HCT116 (cell line): ENCODE data around the gene KRT7. TPM values are rescaled to one million over a fixed set of nuclear protein-coding genes. Genes with fewer than 3 reads are reported as not detected.

Source experiments
- ATAC-seq: fragments of 200-7000 bp; cut with Tn5 transposase; 2 replicates; pipeline ENCODE4 v1.9.1; 2020; ENCODE audit warnings: mild to moderate bottlenecking, moderate library complexity
- BruUV-seq: library from RNA; stranded (reverse); fragments of 400-500 nt; replicated peaks from 2 replicates; lab custom pipeline; 2021; lab: Mats Ljungman, UMichigan
- CTCF ChIA-PET: fragments of 300-600 bp; sonication (Branson Sonifier 250); formaldehyde crosslinking; loops from one replicate; lab custom pipeline; 2021; ENCODE audit warnings: antibody characterized with exemption; lab: Charles Lee
- POLR2A ChIA-PET: fragments of 300-600, 350-600 bp; sonication (Branson Sonifier 250); formaldehyde crosslinking; loops from one replicate; lab custom pipeline; 2021; ENCODE audit warnings: antibody characterized with exemption; lab: Charles Lee
- RAD21 ChIA-PET, 2 experiments: fragments of 300-600 bp; sonication (Branson Sonifier 250); formaldehyde crosslinking; loops; one replicate each; lab custom pipeline; 2023; ENCODE audit warnings: low total read pairs in 2 of 2; ENCODE audit not compliant: uncharacterized antibody in 2 of 2, unreplicated experiment in 2 of 2, low non-redundant PET in 1 of 2; lab: Charles Lee
- DNase-seq: peaks from one replicate; pipeline ENCODE4 v3.0.0-alpha.2; 2010; ENCODE audit warnings: low read depth, low spot score
- H2AFZ ChIP-seq: fragments of 200-600 bp; shearing (Covaris generic), sonication (generic); 2 replicates; pipeline ENCODE4 v1.6.1; 2017; ENCODE audit warnings: low read depth, mixed run types, mixed read lengths, antibody characterized with exemption, low read length; ENCODE audit not compliant: poor library complexity, severe bottlenecking
- H3K27ac ChIP-seq: 2 replicates; pipeline ENCODE4 v1.5.1; 2012; ENCODE audit warnings: low read depth, low read length
- H3K27me3 ChIP-seq: fragments of 200-600 bp; sonication (generic); 2 replicates; pipeline ENCODE4 v1.6.1; 2016; ENCODE audit warnings: mixed run types, low read length, mixed read lengths; ENCODE audit not compliant: insufficient read depth
- H3K36me3 ChIP-seq, 2 experiments: fragments of 200-500 bp in 1 of 2; fragments of 200-600 bp in 1 of 2; sonication (Bioruptor generic) in 1 of 2; sonication (generic) in 1 of 2; 2 replicates each; pipeline versions ENCODE4 v1.5.1 to v1.6.1; 2014 to 2016; ENCODE audit warnings: low read length in 2 of 2, inconsistent platforms in 1 of 2, mixed read lengths in 1 of 2, mixed run types in 1 of 2; ENCODE audit not compliant: insufficient read depth in 2 of 2, control insufficient read depth in 1 of 2
- H3K4me1 ChIP-seq, 2 experiments: fragments of 200-600 bp in 1 of 2; sonication (generic) in 1 of 2; 2 replicates each; pipeline versions ENCODE4 v1.5.1 to v1.6.1; 2012 to 2017; ENCODE audit warnings: low read length in 2 of 2, inconsistent platforms in 1 of 2, mild to moderate bottlenecking in 1 of 2, mixed read lengths in 1 of 2, mixed run types in 1 of 2, moderate library complexity in 1 of 2; ENCODE audit not compliant: insufficient read depth in 2 of 2, control insufficient read depth in 1 of 2
- H3K4me2 ChIP-seq: fragments of 200-600 bp; sonication (generic); 2 replicates; pipeline ENCODE4 v1.6.1; 2017; ENCODE audit warnings: mixed run types, low read length, mixed read lengths
- H3K4me3 ChIP-seq, 2 experiments: fragments of 200-600 bp in 1 of 2; sonication (generic) in 1 of 2; replicated peaks in 1 of 2; 2 replicates each; pipeline ENCODE4 v1.5.1; 2011 to 2016; ENCODE audit warnings: low read length in 2 of 2, control low read depth in 1 of 2, low read depth in 1 of 2, mild to moderate bottlenecking in 1 of 2, mixed read lengths in 1 of 2, mixed run types in 1 of 2
- H3K79me2 ChIP-seq: fragments of 200-600 bp; sonication (generic); 2 replicates; pipeline ENCODE4 v1.6.1; 2017; ENCODE audit warnings: mild to moderate bottlenecking, mixed run types, low read length, moderate library complexity, mixed read lengths; ENCODE audit not compliant: insufficient read depth
- H3K9ac ChIP-seq: fragments of 200-600 bp; sonication (generic); 2 replicates; pipeline ENCODE4 v1.6.1; 2016; ENCODE audit warnings: low read length, mixed read lengths
- H3K9me2 ChIP-seq: fragments of 200-600 bp; sonication (generic), shearing (Covaris generic); 2 replicates; pipeline ENCODE4 v1.6.1; 2017; ENCODE audit warnings: mixed run types, mild to moderate bottlenecking, moderate library complexity; ENCODE audit not compliant: insufficient read depth
- H3K9me3 ChIP-seq, 2 experiments: fragments of 200-500 bp in 1 of 2; fragments of 200-600 bp in 1 of 2; sonication (Bioruptor generic) in 1 of 2; sonication (generic) in 1 of 2; 2 replicates each; pipeline ENCODE4 v1.6.1; 2014 to 2017; ENCODE audit warnings: low read length in 2 of 2, mixed read lengths in 2 of 2, inconsistent platforms in 1 of 2, low read depth in 1 of 2, mild to moderate bottlenecking in 1 of 2, mixed run types in 1 of 2, moderate library complexity in 1 of 2; ENCODE audit not compliant: control insufficient read depth in 1 of 2, insufficient read depth in 1 of 2
- H4K20me1 ChIP-seq: fragments of 200-600 bp; sonication (generic), shearing (Covaris generic); 2 replicates; pipeline ENCODE4 v1.6.1; 2017; ENCODE audit warnings: mixed run types, mild to moderate bottlenecking, moderate library complexity; ENCODE audit not compliant: insufficient read depth
- CEBPB ChIP-seq: IDR thresholded peaks from 2 replicates; pipeline ENCODE4 v1.6.1; 2012; ENCODE audit warnings: low read depth
- EZH2 ChIP-seq: fragments of 200-600 bp; sonication (generic); IDR thresholded peaks from 2 replicates; pipeline ENCODE4 v1.6.1; 2017; ENCODE audit warnings: antibody characterized with exemption, mixed run types
- EZH2phosphoT487 ChIP-seq: fragments of 200-600 bp; IDR thresholded peaks from 2 replicates; pipeline ENCODE4 v1.6.1; 2018; ENCODE audit warnings: antibody characterized with exemption, borderline replicate concordance
- FOSL1 ChIP-seq: IDR thresholded peaks from 2 replicates; pipeline ENCODE4 v1.6.1; 2012; ENCODE audit warnings: low read depth
- POLR2A ChIP-seq: IDR thresholded peaks from 2 replicates; pipeline ENCODE4 v1.7.0; 2011; ENCODE audit warnings: borderline replicate concordance; ENCODE audit not compliant: insufficient read depth, insufficient read length; ENCODE audit errors: extremely low read depth
- RAD21 ChIP-seq: IDR thresholded peaks from 2 replicates; pipeline ENCODE4 v1.6.1; 2012; ENCODE audit warnings: low read depth, mild to moderate bottlenecking
- SP1 ChIP-seq: IDR thresholded peaks from 2 replicates; pipeline ENCODE4 v1.6.1; 2012; ENCODE audit warnings: low read depth
- ZBTB33 ChIP-seq: IDR thresholded peaks from 2 replicates; pipeline ENCODE4 v1.6.1; 2011; ENCODE audit warnings: mild to moderate bottlenecking, low read length, moderate library complexity; ENCODE audit not compliant: insufficient replicate concordance; ENCODE audit errors: extremely low read depth
- ZNF274 ChIP-seq: fragments of 200-500 bp; sonication (Bioruptor generic); IDR thresholded peaks from 2 replicates; pipeline ENCODE4 v1.6.1; 2014; ENCODE audit warnings: mild to moderate bottlenecking, low read depth, low read length, inconsistent platforms
- intact Hi-C: fragments of 100-400 bp; cut with micrococcal nuclease; formaldehyde crosslinking; loops from 2 replicates; pipeline ENCODE4 v1.10.0; 2022
- total RNA-seq: library from RNA; stranded (reverse); gene quantifications from one replicate; pipeline ENCODE4 v1.2.1, GENCODE V29; 2021; ENCODE audit not compliant: unreplicated experiment
- TF ChIP-seq, protein P1 (sequence below): IDR thresholded peaks from 2 replicates; pipeline ENCODE4 v1.6.1; 2012
- TF ChIP-seq, protein P2 (sequence below), 3 experiments: fragments of 200-600 bp in 1 of 3; sonication (generic) in 1 of 3; IDR thresholded peaks in 2 of 3; conservative IDR thresholded peaks in 1 of 3; 2 replicates each; pipeline ENCODE4 v1.5.1; 2012 to 2017; ENCODE audit warnings: low read depth in 2 of 3, low read length in 2 of 3, antibody characterized with exemption in 1 of 3, borderline replicate concordance in 1 of 3, control low read depth in 1 of 3, mild to moderate bottlenecking in 1 of 3, mixed read lengths in 1 of 3, mixed run types in 1 of 3, moderate library complexity in 1 of 3; ENCODE audit not compliant: insufficient read depth in 1 of 3

Gene KRT7
- total RNA-seq, 1 experiment from 2014 or later, result 72.6 TPM

DNA sequence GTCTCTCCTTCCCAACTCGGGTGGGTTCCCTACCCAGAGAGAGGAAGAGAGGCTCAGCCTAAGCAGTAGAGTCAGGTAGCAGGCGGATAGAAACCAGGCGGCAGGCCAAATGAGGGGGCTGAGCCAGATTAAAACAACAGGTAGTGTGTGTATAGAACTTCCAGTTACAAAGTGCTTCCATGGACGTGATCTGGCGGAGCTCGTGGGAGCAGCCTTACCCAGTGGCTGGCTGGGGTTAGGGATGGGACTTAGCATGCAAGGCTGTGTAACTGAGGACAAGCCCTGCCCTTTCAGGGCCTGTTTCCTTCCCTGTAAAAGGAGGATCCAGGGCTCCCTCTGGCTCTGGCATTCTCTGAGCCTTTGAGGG is 49.5 kb upstream of the KRT7 start:
- H3K4me1 ChIP-seq, result peaks cover 36 to 82% of the 10 kb centered on the region in 2 experiments
- CTCF ChIA-PET, result no interaction called here

GRCh38 chr12:52183971-52184370 is 49.1 kb upstream of the KRT7 start:
- TF ChIP-seq RAD21, result no peak
- no peak for TF ChIP-seq CEBPB
- no peak for TF ChIP-seq ZBTB33
- no peak for TF ChIP-seq EZH2phosphoT487
- no peak for TF ChIP-seq FOSL1
- TF ChIP-seq EZH2, result no peak
- no TSS peak for BruUV-seq
- H3K27me3 ChIP-seq, result no peaks in the 10 kb centered on the region
- ATAC-seq (no peak), DNase-seq (no peak)
- H3K36me3 ChIP-seq, result no peaks in the 10 kb centered on the region
- H3K4me2 ChIP-seq, result no peak overlapping the region
- peaks cover 36 to 85% of the 10 kb centered on the region in 2 experiments for H3K4me1 ChIP-seq
- H3K9ac ChIP-seq, result no peak overlapping the region
- no peaks in the 10 kb centered on the region for H4K20me1 ChIP-seq
- no peak overlapping the region for H2AFZ ChIP-seq
- no peaks in the 10 kb centered on the region for H3K79me2 ChIP-seq
- ChIA-PET RAD21 (no interaction called here), CTCF (no interaction called here), POLR2A (no interaction called here)
- H3K9me3 ChIP-seq, result no peaks in the 10 kb centered on the region
- H3K9me2 ChIP-seq, result no peaks in the 10 kb centered on the region
- H3K4me3 ChIP-seq, result no peak overlapping the region
- intact Hi-C loops, result no loop called here
- H3K27ac ChIP-seq, result no peak overlapping the region

More for the DNA sequence above, 49.5 kb upstream of the KRT7 start:
- Histone ChIP-seq H3K9ac (no peak overlapping the region), H4K20me1 (no peaks in the 10 kb centered on the region), H3K79me2 (no peaks in the 10 kb centered on the region), H2AFZ (no peak overlapping the region), H3K27ac (no peak overlapping the region), H3K9me2 (no peaks in the 10 kb centered on the region), H3K9me3 (no peaks in the 10 kb centered on the region), H3K36me3 (no peaks in the 10 kb centered on the region), H3K4me2 (no peak overlapping the region), H3K27me3 (no peaks in the 10 kb centered on the region), H3K4me3 (no peak overlapping the region)
- BruUV-seq, result no TSS peak
- ATAC-seq (no peak), DNase-seq (no peak)
- ChIA-PET POLR2A (no interaction called here), RAD21 (no interaction called here)
- TF ChIP-seq EZH2 (no peak), SP1 (no peak), POLR2A (no peak), ZNF274 (no peak), CEBPB (no peak)
- TF ChIP-seq, protein P1, sequence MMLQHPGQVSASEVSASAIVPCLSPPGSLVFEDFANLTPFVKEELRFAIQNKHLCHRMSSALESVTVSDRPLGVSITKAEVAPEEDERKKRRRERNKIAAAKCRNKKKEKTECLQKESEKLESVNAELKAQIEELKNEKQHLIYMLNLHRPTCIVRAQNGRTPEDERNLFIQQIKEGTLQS, result no peak
- TF ChIP-seq, protein P2, sequence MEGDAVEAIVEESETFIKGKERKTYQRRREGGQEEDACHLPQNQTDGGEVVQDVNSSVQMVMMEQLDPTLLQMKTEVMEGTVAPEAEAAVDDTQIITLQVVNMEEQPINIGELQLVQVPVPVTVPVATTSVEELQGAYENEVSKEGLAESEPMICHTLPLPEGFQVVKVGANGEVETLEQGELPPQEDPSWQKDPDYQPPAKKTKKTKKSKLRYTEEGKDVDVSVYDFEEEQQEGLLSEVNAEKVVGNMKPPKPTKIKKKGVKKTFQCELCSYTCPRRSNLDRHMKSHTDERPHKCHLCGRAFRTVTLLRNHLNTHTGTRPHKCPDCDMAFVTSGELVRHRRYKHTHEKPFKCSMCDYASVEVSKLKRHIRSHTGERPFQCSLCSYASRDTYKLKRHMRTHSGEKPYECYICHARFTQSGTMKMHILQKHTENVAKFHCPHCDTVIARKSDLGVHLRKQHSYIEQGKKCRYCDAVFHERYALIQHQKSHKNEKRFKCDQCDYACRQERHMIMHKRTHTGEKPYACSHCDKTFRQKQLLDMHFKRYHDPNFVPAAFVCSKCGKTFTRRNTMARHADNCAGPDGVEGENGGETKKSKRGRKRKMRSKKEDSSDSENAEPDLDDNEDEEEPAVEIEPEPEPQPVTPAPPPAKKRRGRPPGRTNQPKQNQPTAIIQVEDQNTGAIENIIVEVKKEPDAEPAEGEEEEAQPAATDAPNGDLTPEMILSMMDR (IDR thresholded peaks at IDR 0.05 in 2 of 3, conservative IDR thresholded peaks at IDR 0.05 in 1 of 3; ENCODE audit: borderline replicate concordance in 1 of 3, insufficient read depth in 1 of 3, low read depth in 2 of 3, low read length in 2 of 3), result no peak
- intact Hi-C loops, result no loop called here
